Urinary bladder (tissue), 4 donors: ENCODE measurements around the gene SHBG. TPM values are rescaled to one million over a fixed set of nuclear protein-coding genes. Genes with fewer than 3 reads are reported as not detected.
A peak's percentile ranks its signal among the peaks of the same experiment; 100 is the strongest.
"Not testable (repeated sequence)": the region's sequence is repeated elsewhere in the genome, so short reads cannot be mapped to it uniquely, and the experiment has no call there.

Experiments
- DNase-seq: peaks from one replicate; pipeline ENCODE4 v3.0.0-alpha.2; 2015; ENCODE audit errors: extremely low spot score
- H3K27ac ChIP-seq: one replicate; pipeline ENCODE4 v1.5.1; 2013; ENCODE audit warnings: low read depth, mild to moderate bottlenecking, moderate library complexity
- H3K36me3 ChIP-seq: one replicate; pipeline ENCODE4 v1.6.1; 2013; ENCODE audit warnings: mild to moderate bottlenecking, moderate library complexity; ENCODE audit not compliant: insufficient read depth
- H3K4me1 ChIP-seq: one replicate; pipeline ENCODE4 v1.6.1; 2013; ENCODE audit warnings: mild to moderate bottlenecking, moderate library complexity; ENCODE audit not compliant: insufficient read depth
- H3K4me3 ChIP-seq: one replicate; pipeline ENCODE4 v1.5.1; 2013; ENCODE audit warnings: low read depth, low read length
- WGBS: extraction: QIAGEN DNeasy Blood & Tissue Kit; methylation state at CpG from one replicate; pipeline ENCODE4 v1.1.7; 2013; 5-methylcytosine and 5-hydroxymethylcytosine counted together
- polyA plus RNA-seq: library from polyadenylated mRNA; stranded (reverse); fragments of 200-250 nt; gene quantifications from one replicate; pipeline ENCODE4 v1.2.3, GENCODE V29; 2013
- total RNA-seq: library from RNA; depleted of rRNA; stranded (reverse); fragments of >200 nt; gene quantifications from one replicate; pipeline ENCODE4 v1.2.3, GENCODE V29; 2014
- donor health status: healthy with polysubstance abuse.
- donor health status: healthy.

Gene SHBG
- total and polyA plus RNA-seq, 2 donors = 0.22 to 0.32 TPM

DNA sequence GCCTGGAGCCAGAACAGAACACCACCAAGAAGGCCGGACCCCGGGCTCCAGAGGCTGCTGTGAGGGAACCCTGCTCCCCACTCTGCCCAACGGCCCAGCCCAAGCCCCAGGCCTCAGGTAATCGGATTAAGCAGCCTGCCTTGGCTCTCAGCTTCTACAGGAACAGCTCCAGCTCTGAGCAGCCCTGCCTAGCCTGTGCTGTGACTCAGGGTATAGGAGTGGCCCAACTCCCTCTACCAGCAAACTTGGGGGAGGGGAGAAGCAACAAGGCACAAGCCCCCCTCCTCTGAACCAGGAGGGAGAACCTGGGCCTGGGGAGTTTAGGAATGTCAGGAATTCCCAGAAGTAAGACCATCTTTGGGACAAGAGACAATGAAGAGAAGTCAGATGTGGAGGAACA lies 39.2 kb upstream of the SHBG start:
- H3K4me1 ChIP-seq = no peaks in the 10 kb centered on the region
- no peak for DNase-seq
- no peak overlapping the region for H3K4me3 ChIP-seq
- no peak overlapping the region for H3K27ac ChIP-seq
- peaks cover 8% of the 10 kb centered on the region for H3K36me3 ChIP-seq
- 72% methylated on average over 4 of the region's 4 CpGs for WGBS

DNA sequence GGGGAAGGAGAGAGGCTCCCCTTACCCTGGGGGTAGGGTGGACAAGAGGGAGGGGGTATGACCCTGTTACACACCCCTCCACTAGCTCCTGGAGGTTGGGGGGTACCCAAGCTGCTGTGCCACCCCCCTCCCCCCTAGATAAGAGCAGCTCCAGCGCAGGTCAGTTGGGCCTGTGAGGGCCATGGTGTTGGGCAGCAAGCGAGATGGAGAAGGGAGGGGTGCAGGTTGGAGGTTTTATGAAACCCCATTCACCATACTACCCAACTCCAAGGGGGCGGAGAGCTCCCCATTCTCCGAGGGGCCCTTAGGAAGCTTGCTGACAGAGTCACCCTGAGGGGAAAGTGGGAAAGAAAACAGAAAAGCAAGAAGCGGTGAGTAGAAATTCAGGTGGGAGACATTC lies 38.3 kb upstream of the SHBG start:
- DNase-seq = no peak
- Histone ChIP-seq H3K4me3 (no peak overlapping the region), H3K36me3 (peaks cover 8% of the 10 kb centered on the region), H3K4me1 (no peaks in the 10 kb centered on the region), H3K27ac (no peak overlapping the region)
- WGBS = 91% methylated on average over 5 of the region's 5 CpGs

DNA sequence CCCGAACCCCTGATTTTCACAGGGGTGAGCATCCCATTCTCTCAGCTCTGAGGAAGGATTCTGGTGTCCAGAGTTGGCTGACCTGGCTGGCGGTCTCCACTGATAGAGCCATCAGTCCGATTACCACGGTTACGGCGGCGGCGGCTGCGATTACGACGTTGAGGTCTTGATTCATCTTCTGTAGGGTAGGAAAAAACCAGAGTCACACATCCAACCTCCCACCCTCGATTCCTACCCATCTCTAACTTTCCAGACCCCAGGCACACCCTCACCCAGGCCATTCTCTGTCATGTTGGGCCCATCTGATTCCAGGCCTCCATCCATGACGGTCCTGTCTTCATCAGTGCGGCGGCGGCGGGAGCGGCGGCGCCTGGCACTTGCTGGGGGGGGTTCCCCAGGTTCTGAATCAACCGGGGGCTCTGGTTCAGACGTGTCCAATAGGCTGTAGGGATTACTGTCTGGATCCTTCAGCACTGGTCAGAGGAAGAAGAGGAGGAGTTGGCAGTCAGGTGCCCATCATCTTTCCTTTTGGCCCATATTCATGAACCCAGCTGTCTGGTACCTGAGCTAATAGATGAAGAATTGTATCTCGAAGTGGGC lies 37.4 kb upstream of the SHBG start:
- no peak overlapping the region for H3K4me3 ChIP-seq
- DNase-seq = no peak
- peaks cover 8% of the 10 kb centered on the region for H3K36me3 ChIP-seq
- WGBS = 90% methylated on average over 23 of the region's 23 CpGs
- no peaks in the 10 kb centered on the region for H3K4me1 ChIP-seq
- no peak overlapping the region for H3K27ac ChIP-seq

DNA sequence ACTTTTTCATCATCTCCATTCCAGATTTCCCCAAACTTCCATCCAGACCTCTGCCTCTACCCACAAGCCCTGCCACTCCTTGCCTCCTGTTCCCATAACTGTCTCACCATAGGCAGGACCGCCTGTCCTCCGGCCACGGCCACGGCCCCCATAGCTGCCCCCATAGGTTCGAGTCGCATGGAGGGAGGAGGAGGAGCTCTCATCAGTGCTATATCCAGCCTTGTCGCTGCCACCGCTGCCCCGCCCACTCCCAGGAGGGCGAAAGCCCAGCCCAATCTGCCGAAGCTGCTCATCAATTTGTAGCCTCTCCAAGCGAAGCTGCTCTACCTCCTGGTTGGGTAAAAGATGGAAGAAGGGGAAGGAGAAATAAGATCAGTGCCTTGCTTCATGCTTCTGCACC lies 36.6 kb upstream of the SHBG start:
- no peak overlapping the region for H3K4me3 ChIP-seq
- peaks cover 8% of the 10 kb centered on the region for H3K36me3 ChIP-seq

DNA sequence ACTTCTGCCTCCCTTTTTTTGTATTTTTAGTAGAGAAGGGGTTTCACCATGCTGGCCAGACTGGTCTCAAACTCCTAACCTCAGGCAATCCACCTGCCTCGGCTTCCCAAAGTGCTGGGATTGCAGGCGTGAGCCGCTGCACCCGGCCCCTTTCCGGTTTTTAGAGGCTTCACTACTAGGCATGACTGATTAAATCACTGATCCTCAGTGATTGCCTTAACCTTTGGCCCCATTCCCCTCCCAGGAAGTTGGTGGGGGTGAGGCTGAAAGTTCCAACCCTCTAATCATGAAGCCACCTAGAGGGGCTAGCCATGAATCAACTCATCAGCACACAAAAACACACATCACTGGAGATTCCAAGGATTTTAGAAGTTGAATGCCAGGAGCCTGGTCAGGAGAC lies 32.4 kb upstream of the SHBG start:
- not testable (repeated sequence) for DNase-seq, H3K4me3 ChIP-seq, H3K4me1 ChIP-seq, H3K36me3 ChIP-seq, H3K27ac ChIP-seq
- 68% methylated on average over 5 of the region's 5 CpGs for WGBS

More for the DNA sequence above, 36.6 kb upstream of the SHBG start:
- WGBS = 81% methylated on average over 12 of the region's 12 CpGs
- H3K4me1 ChIP-seq = no peaks in the 10 kb centered on the region
- H3K27ac ChIP-seq = no peak overlapping the region
- DNase-seq = no peak

DNA sequence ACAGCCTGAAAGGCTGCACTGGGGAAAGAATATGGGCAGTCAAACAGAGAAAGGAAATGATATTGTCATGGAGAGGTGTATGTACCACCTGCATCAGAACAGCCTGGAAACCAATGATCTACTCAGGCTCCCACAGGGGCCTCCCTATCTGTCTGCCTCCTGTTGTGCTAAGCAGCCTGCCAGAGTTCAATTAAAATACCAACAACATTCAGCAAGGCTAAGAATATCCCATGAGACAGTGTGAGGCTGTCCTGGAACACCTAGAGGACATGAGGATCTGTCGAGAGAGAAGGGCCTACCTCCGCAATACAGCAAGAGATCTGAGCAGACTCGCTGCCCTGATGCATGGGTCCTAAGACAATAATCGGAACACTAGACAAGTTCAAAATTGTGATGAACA lies 23.7 kb upstream of the SHBG start:
- Histone ChIP-seq H3K4me1 (no peaks in the 10 kb centered on the region), H3K4me3 (no peak overlapping the region), H3K27ac (no peak overlapping the region), H3K36me3 (peaks cover 10% of the 10 kb centered on the region)
- no peak for DNase-seq
- 95% methylated on average over 4 of the region's 4 CpGs for WGBS

DNA sequence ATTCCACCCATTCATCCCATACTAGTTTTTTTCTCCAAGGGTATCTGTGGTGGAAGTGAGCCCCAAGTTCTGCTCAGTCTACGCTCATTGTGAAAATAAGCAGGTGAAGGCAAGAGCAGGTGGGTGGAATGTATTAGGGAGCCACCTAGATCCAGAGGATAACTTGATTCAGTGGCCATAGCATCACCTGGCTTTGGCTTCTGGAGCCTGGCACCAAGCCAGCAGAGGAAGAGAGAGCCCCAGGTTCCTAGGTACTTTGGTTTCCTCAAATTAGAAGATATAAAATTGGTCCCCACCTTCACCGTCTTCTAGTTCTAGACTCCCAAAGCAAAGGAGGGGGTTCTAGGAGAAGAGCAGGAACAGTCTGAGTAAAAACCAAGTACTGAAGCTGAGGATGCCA lies 19.3 kb upstream of the SHBG start:
- Histone ChIP-seq H3K36me3 (peaks cover 1% of the 10 kb centered on the region), H3K4me3 (no peak overlapping the region), H3K27ac (no peak overlapping the region), H3K4me1 (peaks cover 7% of the 10 kb centered on the region)
- DNase-seq = no peak
- WGBS = 97% methylated on average over 2 of the region's 2 CpGs

DNA sequence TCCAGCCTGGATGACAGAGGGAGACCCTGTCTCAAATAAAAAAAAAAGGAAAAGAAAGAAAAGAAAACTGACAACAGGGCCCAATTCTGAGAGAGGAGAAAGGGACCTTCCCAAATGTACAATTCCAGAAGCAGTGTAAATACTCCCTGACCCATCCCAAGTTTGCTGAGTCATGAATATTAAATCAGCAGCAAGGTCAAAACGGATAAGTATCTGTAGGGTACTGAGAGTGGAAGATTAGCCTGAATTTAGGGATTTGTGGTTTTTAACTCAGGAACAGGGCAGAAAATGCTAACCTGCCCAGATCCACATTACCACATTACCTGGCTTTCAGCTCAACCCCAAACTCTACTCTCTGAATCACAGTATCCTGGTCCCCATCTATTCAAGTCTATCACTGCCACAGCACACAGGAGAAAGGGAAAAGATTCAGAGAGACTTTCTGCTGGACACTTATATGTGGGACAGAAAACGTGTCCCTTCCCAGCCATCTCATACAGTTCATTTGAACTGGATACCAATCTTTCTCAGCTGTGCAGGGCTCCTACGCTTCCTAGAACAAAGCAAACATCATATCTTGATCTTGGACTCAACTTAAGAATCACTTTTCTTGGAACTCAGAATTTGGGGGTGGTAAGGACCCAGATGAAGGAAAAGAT lies 18.2 kb upstream of the SHBG start:
- WGBS = 69% methylated on average over 3 of the region's 3 CpGs
- DNase-seq = no peak
- no peak overlapping the region for H3K4me3 ChIP-seq
- H3K36me3 ChIP-seq = no peaks in the 10 kb centered on the region
- H3K4me1 ChIP-seq = peaks cover 7% of the 10 kb centered on the region
- no peak overlapping the region for H3K27ac ChIP-seq

DNA sequence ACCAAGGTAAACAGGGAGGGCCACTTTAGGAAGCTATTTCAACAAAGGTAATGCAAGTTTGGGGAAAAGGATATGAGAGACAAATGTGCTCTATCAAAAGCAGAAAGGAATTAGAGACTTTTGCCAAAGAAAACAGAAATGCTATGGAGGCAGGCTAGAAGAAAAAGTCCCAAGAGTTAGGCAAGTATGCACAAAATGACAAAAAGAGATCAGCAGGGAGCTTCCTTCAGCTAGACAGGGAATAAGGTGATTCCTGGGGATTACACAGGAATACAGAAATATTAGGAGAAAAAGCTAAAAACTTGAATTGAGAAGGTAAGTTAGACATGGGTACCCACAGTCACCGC lies 17.7 kb upstream of the SHBG start:
- no peak overlapping the region for H3K27ac ChIP-seq
- H3K4me3 ChIP-seq = no peak overlapping the region
- H3K4me1 ChIP-seq = peaks cover 7% of the 10 kb centered on the region
- DNase-seq = no peak
- WGBS = 98% methylated on average over 1 of the region's 1 CpG
- no peaks in the 10 kb centered on the region for H3K36me3 ChIP-seq

DNA sequence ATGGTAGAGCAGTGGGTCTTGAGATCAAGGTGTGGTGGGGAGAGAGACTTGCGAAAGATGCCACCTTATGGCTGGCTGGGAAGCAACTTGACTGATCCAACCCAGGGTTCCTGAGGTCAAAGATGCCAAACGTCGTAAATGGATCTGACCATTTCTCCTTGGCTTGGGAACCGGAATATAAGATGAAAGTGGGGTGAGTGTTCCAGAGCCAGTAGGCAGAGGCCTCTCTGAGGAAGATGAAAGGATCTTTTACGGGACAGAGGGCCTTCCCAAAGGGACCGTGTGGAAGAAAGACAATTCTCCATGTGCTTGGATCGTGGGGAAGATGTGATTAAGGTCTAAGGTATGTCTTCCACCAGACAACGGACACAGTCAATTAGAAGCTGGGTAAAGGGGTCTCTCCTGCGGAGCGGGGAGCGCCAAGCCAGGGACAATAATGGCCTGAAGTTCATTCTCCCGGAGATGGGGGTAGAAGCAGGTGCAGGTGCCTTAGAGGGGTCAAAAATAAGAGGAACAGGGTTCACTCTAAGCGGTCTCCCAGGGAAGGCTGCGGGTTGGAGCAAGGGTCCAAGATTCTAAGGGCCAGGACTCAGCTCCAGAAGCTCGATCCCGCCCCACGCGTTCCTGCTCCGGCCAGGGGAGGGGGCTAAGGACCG lies 16.0 kb upstream of the SHBG start:
- peaks cover 7% of the 10 kb centered on the region for H3K4me1 ChIP-seq

DNA sequence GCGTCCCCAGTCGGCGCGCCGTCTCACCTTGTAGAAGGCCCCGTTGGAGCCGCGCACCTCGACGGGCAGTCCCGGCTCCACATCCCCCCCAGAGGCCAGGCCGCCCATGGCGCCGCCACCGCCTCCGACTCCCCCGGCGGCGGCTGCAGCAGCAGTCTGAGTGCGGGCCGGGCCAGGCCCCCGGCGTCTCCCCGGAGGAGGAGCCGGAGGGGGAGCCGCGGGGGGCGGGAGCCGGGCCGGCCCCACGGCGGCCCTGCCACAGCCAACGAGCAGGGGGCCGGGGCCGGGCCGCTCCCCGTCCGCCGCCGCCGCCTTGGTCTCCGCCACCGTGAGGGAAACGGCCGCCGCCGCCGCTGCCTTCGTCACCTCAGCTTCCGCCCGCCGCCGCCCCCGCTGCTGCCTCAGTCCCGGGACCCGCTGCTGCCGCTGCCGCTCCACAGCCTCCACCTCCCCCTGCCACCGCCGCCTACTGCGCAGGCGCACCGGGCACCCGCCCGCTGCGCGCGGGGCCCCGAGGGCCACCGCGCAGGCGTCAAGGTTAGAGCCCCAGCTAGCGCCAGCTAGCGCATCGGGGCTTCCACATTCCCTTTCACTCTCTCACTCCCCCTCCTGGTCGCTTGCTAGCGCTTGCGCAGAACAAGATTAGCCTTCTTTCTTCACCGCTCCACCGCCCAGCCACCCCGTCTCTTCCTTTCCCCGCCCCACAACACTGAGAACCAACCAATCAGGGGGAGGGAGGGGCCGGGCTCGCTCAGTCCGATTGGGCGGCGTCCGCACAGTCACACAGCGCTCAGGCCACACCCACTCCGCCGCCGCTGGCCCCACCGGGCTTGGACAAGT lies 15.3 kb upstream of the SHBG start, which contains the start of gene FXR2:
Gene FXR2, minus strand, starts transcription at position 473 of the 840 bp plus-strand sequence. Its CDS starts 365 bp downstream, at position 108.
- DNase-seq = peak; percentile 99
- Histone ChIP-seq H3K4me3 (peak within 1 kb of the TSS; percentile 78), H3K27ac (peak within 1 kb of the TSS; percentile 95), H3K36me3 (no peaks in the 10 kb centered on the region), H3K4me1 (peaks cover 7% of the 10 kb centered on the region)
- WGBS = under 1% methylated on average over 92 of the region's 93 CpGs

More for the DNA sequence above, 16.0 kb upstream of the SHBG start:
- 7% methylated on average over 20 of the region's 20 CpGs for WGBS
- DNase-seq = no peak
- H3K36me3 ChIP-seq = no peaks in the 10 kb centered on the region
- H3K27ac ChIP-seq = peak overlapping the region; percentile 95
- peak overlapping the region; percentile 78 for H3K4me3 ChIP-seq

DNA sequence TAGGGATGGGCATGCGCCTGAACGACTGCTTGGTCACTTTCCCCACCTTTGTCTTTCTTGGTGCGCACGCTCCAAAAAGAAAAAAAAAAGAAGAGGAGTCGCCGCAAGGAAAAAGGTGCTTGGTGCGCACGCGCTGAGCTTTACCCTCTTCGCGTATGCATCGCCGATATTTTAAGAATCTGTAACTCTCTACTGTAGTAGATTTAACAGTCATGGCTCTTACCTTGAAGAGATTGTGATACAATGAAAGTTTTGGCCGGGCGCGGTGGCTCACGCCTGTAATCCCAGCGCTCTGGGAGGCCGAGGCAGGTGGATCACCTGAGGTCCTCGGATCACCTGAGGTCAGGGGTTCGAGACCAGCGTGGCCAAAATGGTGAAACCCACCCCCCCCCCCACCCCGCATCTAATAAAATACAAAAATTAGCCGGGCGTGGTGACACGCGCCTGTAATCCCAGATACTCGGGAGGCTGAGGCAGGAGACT lies 14.6 kb upstream of the SHBG start:
- Histone ChIP-seq H3K4me3 (peak overlapping the region; percentile 17), H3K36me3 (no peaks in the 10 kb centered on the region), H3K27ac (peak overlapping the region; percentile 69), H3K4me1 (peaks cover 7% of the 10 kb centered on the region)
- DNase-seq = no peak
- WGBS = 5% methylated on average over 28 of the region's 28 CpGs

DNA sequence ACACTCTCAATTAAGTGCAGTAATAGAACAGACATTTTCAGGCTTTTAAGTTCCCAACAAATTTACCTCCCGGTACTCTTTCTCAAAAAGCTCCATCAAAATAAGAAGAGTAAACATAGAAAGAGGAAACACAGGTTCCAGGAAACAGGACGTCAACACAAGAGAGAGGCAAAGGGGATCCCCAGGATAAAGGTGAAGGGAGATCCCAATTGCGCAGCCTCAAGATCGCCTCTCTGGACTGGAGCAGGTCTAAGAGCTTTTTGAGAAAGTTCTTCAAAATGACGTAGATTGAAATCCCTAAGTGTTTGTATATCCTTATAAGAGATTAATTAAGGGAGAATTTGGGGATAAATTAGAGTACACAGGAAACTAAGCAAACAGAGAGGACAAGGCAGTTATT lies 11.3 kb upstream of the SHBG start:
- H3K4me3 ChIP-seq = no peak overlapping the region
- 78% methylated on average over 5 of the region's 5 CpGs for WGBS
- peaks cover 4% of the 10 kb centered on the region for H3K4me1 ChIP-seq
- no peaks in the 10 kb centered on the region for H3K36me3 ChIP-seq
- no peak for DNase-seq
- no peak overlapping the region for H3K27ac ChIP-seq
